Smooth muscle cell (in vitro differentiated cells): ENCODE data around the gene TMEM132A. TPM values are rescaled to one million over a fixed set of nuclear protein-coding genes. Genes with fewer than 3 reads are reported as not detected.

Experiments
- DNase-seq: peaks from one replicate; lab custom pipeline; 2025; ENCODE audit not compliant: unreplicated experiment; lab: John Stamatoyannopoulos, UW
- H2AFZ ChIP-seq: fragments of 200-600 bp; sonication (generic); 2 replicates; pipeline ENCODE4 v1.6.0; 2016; ENCODE audit warnings: antibody characterized with exemption, low read depth, mild to moderate bottlenecking
- H3F3A ChIP-seq: fragments of 200-600 bp; sonication (generic); 2 replicates; pipeline ENCODE4 v1.6.0; 2017; ENCODE audit warnings: antibody characterized with exemption, low read depth
- H3K27ac ChIP-seq: fragments of 200-600 bp; sonication (generic); 2 replicates; pipeline ENCODE4 v1.5.1; 2016; ENCODE audit warnings: low read depth, mild to moderate bottlenecking
- H3K27me3 ChIP-seq: fragments of 200-600 bp; sonication (generic); 2 replicates; pipeline ENCODE4 v1.6.1; 2016; ENCODE audit warnings: low read depth, mild to moderate bottlenecking
- H3K36me3 ChIP-seq: fragments of 200-600 bp; sonication (generic); 2 replicates; pipeline ENCODE4 v1.5.1; 2016; ENCODE audit warnings: low read depth
- H3K4me1 ChIP-seq: fragments of 200-600 bp; sonication (generic); 2 replicates; pipeline ENCODE4 v1.5.1; 2016; ENCODE audit warnings: low read depth
- H3K4me2 ChIP-seq: fragments of 200-600 bp; sonication (generic); 2 replicates; pipeline ENCODE4 v1.6.0; 2016; ENCODE audit warnings: mild to moderate bottlenecking
- H3K4me3 ChIP-seq: fragments of 200-600 bp; sonication (generic); 2 replicates; pipeline ENCODE4 v1.5.1; 2016; ENCODE audit warnings: mild to moderate bottlenecking
- H3K79me2 ChIP-seq: fragments of 200-600 bp; sonication (generic); 2 replicates; pipeline ENCODE4 v1.6.0; 2016; ENCODE audit warnings: low read depth, mild to moderate bottlenecking
- H3K9ac ChIP-seq: fragments of 200-600 bp; sonication (generic); 2 replicates; pipeline ENCODE4 v1.6.0; 2016; ENCODE audit warnings: low read depth
- H3K9me3 ChIP-seq: fragments of 200-600 bp; sonication (generic); replicated peaks from 2 replicates; pipeline ENCODE4 v1.5.1; 2016; ENCODE audit warnings: low read depth
- H4K20me1 ChIP-seq: fragments of 200-600 bp; sonication (generic); 2 replicates; pipeline ENCODE4 v1.6.0; 2016; ENCODE audit warnings: low read depth
- WGBS: methylation state at CpG from one replicate; pipeline ENCODE4 v1.1.7; 2016; ENCODE audit warnings: low lambda C conversion rate; 5-methylcytosine and 5-hydroxymethylcytosine counted together
- polyA plus RNA-seq: library from polyadenylated mRNA; unstranded; fragments of >200 nt; fragmentation: Nextera tagmentation; extraction: Ambion mirVana; gene quantifications from 2 replicates; pipeline ENCODE4 v1.2.1, GENCODE V29; 2016
- total RNA-seq: library from RNA; depleted of rRNA; stranded (reverse); fragments of >200 nt; gene quantifications from 2 replicates; pipeline ENCODE4 v1.2.3, GENCODE V29; 2014
- TF ChIP-seq, protein P1 (sequence below): fragments of 200-600 bp; sonication (generic); IDR thresholded peaks from 2 replicates; pipeline ENCODE4 v1.5.1; 2017; ENCODE audit warnings: borderline replicate concordance, mild to moderate bottlenecking, antibody characterized with exemption; ENCODE audit not compliant: insufficient read depth, poor library complexity, severe bottlenecking

Gene TMEM132A
- total and polyA plus RNA-seq, 2 experiments from 2014 or later = 40.7 to 91.3 TPM

DNA sequence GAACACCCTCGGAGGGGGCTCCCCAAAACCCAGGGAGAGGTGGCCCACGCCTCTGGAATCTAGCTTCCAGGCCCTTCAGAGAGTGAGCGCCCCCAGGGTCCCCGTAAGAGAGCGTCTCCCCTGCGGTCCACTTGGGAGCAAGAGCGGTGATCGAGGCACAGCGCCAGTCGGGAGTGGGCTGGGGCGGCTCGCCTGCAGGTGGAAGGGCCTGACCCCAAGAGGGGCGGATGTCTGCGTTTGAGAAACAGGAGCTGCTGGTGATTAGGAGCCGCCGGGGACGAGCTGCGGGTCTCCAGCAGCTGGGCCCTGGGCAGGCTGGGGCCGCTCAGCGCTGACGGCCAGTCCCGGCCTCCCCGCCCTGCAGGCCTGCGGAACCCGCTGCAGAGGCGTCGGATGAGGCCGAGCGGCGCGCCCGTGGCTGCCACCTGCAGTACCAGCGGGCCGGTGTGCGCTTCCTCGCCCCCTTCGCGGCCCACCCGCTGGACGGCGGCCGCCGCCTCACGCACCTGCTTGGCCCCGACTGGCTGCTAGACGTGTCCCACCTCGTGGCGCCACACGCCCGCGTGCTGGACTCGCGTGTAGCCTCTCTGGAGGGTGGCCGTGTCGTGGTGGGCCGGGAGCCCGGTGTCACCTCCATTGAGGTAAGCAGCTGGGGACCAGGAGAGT lies 10.0 kb downstream of the TMEM132A start:
- no peak for DNase-seq
- no peaks in the 10 kb centered on the region for H3K36me3 ChIP-seq

DNA sequence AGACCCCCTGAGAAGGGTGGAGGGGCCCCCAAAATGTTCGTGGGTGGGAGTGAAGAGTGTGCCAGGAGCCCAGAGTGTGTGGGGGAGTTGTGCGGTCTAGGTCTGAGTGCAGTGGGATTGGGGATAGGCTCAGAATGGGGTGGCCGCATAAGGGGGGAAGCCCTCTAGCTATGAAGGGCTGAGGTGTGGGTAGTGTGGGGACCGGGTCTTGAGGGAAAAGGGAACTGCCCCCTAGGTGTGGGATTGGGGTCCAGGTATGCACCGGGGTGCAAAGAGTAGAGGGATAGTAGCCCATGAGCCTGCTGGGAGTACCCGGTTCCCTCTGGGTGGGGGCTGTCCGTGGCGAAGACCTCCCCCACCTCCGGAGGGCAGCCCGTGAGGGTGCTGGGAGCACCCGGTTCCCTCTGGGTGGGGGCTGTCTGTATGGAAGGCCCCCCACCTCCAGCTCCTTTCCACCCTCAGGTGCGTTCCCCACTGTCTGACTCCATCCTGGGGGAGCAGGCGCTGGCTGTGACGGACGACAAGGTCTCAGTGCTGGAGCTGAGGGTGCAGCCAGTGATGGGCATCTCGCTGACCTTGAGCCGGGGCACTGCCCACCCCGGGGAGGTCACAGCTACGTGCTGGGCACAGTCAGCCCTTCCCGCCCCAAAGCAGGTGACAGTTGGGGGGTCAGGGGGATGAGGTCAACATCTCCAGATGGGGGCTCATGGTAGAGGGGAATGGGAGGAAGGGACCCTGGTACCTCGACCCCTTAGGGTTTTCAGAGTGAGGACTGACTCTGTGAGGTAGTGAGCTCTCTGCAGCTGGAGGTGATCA lies 10.7 kb downstream of the TMEM132A start:
- Histone ChIP-seq H2AFZ (no peak overlapping the region), H3K36me3 (no peaks in the 10 kb centered on the region), H4K20me1 (no peaks in the 10 kb centered on the region), H3K4me1 (no peaks in the 10 kb centered on the region), H3K9ac (no peak overlapping the region), H3K27me3 (no peaks in the 10 kb centered on the region), H3K4me2 (no peak overlapping the region), H3K4me3 (no peak overlapping the region), H3F3A (no peaks in the 10 kb centered on the region), H3K27ac (no peak overlapping the region), H3K79me2 (no peaks in the 10 kb centered on the region), H3K9me3 (no peaks in the 10 kb centered on the region)
- no peak for DNase-seq
- TF ChIP-seq, protein P1, sequence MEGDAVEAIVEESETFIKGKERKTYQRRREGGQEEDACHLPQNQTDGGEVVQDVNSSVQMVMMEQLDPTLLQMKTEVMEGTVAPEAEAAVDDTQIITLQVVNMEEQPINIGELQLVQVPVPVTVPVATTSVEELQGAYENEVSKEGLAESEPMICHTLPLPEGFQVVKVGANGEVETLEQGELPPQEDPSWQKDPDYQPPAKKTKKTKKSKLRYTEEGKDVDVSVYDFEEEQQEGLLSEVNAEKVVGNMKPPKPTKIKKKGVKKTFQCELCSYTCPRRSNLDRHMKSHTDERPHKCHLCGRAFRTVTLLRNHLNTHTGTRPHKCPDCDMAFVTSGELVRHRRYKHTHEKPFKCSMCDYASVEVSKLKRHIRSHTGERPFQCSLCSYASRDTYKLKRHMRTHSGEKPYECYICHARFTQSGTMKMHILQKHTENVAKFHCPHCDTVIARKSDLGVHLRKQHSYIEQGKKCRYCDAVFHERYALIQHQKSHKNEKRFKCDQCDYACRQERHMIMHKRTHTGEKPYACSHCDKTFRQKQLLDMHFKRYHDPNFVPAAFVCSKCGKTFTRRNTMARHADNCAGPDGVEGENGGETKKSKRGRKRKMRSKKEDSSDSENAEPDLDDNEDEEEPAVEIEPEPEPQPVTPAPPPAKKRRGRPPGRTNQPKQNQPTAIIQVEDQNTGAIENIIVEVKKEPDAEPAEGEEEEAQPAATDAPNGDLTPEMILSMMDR = no peak
- WGBS = 95% methylated on average over 20 of the region's 21 CpGs

More for the DNA sequence above, 10.0 kb downstream of the TMEM132A start:
- no peaks in the 10 kb centered on the region for H3K4me1 ChIP-seq
- H3K4me3 ChIP-seq = no peak overlapping the region
- 96% methylated on average over 47 of the region's 57 CpGs for WGBS
- no peaks in the 10 kb centered on the region for H3F3A ChIP-seq
- no peak overlapping the region for H3K9ac ChIP-seq
- H2AFZ ChIP-seq = no peak overlapping the region
- H3K79me2 ChIP-seq = no peaks in the 10 kb centered on the region
- no peaks in the 10 kb centered on the region for H3K27me3 ChIP-seq
- H4K20me1 ChIP-seq = no peaks in the 10 kb centered on the region
- TF ChIP-seq, protein P1 = no peak
- H3K9me3 ChIP-seq = no peaks in the 10 kb centered on the region
- H3K4me2 ChIP-seq = no peak overlapping the region
- H3K27ac ChIP-seq = no peak overlapping the region

DNA sequence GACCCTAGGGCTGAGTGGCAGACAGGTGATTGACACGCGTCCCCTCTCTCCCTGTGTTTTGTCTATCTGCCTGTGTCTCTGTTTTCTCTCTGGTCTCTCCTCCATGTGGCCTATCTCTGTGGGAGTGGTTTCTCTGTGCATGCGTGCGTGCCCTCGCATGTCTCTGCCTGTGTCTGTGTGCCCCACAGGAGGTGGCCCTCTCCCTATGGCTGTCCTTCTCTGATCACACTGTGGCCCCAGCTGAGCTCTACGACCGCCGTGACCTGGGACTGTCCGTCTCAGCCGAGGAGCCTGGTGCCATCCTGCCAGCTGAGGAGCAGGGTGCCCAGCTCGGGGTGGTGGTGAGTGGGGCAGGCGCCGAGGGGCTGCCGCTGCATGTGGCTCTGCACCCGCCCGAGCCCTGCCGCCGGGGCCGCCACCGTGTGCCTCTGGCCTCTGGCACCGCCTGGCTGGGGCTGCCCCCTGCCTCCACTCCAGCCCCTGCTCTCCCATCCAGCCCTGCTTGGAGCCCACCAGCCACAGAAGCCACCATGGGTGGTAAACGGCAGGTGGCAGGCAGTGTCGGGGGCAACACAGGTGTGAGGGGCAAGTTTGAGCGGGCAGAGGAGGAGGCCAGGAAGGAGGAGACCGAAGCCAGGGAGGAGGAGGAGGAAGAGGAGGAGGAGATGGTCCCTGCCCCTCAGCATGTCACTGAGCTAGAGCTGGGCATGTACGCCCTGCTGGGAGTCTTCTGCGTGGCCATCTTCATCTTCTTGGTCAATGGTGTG lies 11.6 kb downstream of the TMEM132A start:
- Histone ChIP-seq H3K4me2 (no peak overlapping the region), H3K36me3 (no peaks in the 10 kb centered on the region), H3K27ac (no peak overlapping the region), H3K9ac (no peak overlapping the region), H3F3A (no peaks in the 10 kb centered on the region), H3K9me3 (no peaks in the 10 kb centered on the region), H3K4me1 (no peaks in the 10 kb centered on the region), H3K79me2 (no peaks in the 10 kb centered on the region), H4K20me1 (no peaks in the 10 kb centered on the region), H2AFZ (no peak overlapping the region), H3K27me3 (no peaks in the 10 kb centered on the region), H3K4me3 (no peak overlapping the region)
- 98% methylated on average over 27 of the region's 27 CpGs for WGBS
- TF ChIP-seq, protein P1 = no peak
- DNase-seq = no peak
